ENCODE data around the gene NKPD1.

Gene NKPD1

DNA sequence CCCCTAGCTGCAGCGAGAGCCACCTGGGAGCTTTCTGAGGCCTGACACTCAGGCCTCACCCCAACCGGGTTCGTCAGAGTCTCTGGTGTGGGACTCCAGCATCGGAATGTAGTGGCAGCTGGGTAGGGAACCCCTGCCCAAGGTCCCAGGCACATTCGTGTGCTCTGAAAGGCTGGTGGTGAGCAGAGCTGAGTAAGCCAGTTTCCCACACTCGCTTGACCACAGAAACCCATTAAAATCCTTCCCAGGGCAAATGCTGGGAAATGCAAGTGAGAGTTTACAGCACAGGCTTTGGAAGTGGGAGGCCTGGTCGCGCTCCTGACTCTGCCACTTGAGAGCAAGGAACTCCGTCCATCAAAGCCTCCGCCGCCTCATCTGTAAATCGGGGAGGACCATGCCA, 13.0 kb upstream of the NKPD1 start:
- DNase-seq: no peak

DNA sequence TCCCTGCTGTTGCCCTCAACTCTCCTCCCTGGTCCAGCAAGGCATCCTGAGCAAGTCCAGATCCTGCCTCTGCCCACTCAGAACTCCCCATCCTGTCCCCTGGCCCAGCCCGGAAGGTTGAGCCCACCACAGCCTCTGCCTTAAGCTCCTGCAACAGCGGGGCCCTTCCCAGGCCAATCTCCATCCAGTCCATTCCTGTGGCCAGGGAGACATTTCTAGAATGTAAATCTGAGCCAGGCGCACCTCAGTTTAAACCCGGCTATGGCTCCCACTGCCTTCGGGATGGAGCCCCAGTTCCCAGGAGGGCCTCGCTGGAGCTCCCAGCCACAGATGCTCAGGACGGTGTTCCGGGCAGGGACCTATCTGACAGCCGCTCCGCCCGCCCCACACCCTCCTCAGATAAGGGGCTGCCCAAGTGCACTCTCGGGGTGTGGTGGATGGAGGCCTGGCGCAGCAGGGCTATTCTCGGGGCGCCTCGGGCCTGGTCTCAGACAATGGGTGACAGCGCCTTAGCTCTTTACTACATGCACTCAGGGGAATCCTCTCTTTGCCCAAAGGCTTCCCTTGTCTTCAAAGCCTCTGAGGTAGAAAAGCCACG, 11.9 kb upstream of the NKPD1 start:
- no peak for DNase-seq

GRCh38 chr19:45172173-45172572, 11.4 kb upstream of the NKPD1 start:
- peak in 1 of 2 donors; percentile 54 for DNase-seq

DNA sequence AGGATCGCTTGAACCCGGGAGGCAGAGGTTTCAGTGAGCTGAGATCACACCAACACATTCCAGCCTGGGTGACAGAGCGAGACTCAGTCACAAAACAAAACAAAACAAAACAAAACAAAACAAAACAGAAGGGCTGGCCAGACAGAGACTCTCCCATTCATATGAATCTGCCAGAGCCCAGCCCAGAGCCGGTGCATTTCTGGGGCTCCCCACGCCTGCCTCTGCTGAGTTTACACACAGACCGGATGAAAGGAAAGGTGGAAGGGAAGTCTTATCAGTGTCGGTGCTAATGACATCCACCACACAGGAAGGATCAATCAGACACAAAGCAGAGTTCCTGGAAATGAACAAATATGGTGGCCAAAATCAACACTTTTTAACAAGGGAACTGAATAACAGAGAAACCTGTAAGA, 10.4 kb upstream of the NKPD1 start:
- peak; percentile 63 to 84 for DNase-seq

DNA sequence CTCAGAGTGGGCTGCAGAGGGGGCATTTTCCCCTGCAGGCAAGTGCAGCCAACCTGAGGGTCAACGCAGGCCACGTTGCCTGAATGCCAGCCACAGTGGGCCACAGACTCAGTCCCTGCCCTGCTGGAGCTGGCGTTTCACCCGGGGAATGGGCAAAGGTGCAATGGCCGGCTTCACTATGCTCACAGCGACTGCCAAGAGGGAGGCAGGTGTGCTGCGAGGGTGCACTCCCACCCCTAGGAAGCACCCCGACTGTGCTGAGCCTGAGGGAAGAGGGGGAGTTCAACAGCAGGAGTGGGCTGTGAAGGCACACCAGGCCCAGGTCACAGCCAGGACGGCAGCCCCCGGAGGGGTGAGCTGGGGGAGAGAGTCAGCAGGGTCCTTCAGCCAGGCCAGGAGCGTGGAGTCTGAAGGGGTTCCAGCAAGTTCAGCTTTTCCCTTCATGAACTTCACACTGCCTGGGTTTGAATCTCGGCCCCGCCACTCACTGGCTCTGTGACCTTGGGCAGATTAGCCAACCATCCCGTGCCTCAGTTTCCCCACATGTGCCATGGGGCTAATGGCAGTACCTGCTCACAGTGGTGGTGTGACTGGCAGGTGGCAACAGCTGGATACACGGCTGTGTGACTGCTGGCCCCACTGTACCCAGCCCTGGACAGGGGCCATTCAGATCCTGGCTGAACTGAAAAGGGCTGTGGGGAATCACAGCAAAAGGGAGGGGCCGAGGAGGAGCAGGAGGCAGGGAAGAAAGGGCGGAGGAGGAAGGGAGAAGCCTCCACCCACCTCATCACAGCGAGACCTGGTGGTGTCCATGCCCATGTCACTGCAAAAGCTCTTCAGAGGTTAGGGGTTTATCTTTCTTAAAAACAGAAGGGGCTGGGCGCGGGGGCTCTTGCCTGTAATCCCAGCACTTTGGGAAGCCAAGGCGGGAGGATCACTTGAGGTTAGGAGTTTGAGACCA, 9.6 kb upstream of the NKPD1 start:
- DNase-seq: no peak

GRCh38 chr19:45169602-45170001, 8.8 kb upstream of the NKPD1 start:
- DNase-seq: no peak

DNA sequence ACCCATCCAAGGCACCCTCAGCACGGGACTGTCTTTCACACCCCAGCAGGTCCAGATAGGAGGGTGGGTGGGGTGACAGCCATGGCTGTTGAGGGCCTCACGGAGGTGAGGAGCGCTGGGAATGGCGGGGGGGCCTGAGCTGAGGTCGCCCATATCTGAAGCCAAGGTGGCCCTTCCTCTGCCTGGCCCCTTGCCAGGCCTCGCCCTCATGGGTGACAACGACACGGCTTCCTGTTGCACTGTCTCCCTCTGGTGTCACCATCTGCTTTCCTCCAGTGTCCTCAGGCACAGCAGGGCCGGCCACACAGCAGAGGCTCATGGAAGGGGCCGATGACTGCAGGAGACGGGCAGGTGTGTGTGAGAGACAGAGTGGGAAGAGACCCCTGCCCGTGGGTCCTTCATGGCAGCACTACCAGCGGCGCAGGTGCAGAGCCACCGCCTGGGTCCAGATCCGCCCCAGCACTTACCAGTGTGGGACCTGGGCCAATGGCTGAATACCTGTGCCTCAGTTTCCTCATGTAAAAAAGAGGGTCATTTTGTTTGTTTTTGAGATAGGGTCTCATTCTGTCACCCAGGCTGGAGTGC, 8.1 kb upstream of the NKPD1 start:
- peak in 1 of 2 donors; percentile 18 for DNase-seq

DNA sequence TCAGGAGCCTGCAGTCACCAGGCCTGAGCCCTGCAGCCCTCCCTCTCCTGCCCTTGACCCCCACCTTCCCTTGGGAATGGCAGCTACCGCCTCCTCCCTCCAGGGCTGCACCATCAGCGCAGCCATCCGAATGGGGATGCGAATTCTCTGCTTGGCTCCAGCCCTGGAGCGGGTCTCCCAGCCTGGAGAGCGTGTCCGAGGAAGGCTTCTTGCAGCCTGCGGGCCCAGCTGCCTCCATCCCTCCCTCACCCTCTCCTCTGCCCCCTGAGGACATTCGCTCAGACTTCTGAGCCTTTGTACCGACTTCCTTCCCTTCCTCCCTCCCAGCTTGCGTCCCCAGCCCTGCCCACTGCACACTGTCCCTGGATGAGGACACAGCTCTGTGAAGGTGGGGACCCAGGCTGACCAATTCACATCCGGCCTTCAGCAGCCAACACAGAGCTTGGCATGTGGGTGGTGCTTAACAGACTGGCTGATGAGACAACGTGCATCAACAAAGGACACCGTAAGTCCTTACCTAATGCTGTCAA, 6.0 kb upstream of the NKPD1 start:
- no peak for DNase-seq

DNA sequence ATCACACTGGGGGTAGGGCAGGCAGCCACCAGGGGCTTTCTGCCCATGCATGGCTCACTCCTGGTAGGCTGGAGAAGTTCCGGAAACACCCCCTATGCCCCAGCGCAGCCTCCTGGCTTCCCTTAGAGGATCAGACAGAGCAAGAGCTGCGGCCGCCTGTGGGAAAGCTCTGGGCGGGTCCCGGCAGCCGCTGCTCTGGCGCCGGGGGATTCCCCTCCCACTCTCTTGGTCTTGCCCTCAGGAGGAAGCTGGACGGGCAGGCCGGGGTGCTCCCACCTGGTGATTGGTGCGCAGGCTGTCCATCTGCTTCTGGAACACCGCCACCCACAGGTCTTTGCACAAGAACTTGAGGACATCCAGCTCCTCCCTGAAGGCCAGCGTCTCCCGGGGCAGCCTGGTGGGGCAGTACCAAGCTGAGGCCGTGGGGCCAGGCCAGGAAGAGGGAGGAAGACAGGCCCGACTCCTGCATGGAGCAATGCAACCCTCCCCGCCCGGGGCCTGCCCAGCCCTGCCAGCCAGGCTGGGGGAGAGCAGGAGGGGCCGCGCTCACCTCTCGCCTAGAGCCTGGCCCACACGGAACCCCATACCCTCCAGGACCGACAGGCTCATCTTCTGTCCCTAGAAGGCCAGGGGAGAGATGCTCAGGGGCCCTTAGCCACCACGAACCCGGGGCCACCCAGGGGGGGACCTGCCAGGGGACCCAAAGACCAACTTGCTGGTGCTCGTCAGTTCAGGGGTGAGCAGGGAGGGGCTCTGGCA, 4.0 kb upstream of the NKPD1 start:
- peak; percentile 49 to 68 for DNase-seq

GRCh38 chr19:45163751-45164460, 3.1 kb upstream of the NKPD1 start:
- no peak for DNase-seq

- no peak for DNase-seq
Measured at GRCh38 chr19:45163156-45163555, 2.4 kb upstream of the NKPD1 start.

DNA sequence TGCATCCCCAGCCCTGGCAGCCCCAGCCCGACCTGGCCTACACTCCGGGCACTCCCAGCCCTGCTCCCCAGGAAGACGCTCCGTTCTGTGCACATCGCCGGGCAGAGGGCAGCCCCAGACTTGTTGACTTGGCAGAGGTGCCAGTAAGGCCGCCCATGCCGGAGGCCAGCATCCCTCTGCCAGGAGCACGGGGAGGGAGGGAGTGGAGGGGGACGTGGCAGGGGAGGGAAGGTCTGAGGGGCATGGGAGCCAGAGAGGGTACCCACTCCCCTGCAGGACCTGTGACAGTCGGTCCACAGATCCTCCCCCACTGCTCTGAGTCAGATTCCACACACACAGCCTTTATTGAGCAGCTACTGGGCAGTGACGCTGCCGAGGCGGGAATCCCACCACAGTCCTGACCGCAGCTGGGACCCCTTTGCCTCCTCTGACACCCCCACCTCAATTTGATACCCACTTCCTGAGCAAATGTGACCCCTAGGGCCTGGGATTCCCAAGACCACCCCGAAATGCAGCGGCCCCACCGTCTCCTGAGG, 1.9 kb upstream of the NKPD1 start:
- no peak for DNase-seq

GRCh38 chr19:45161738-45162607, 1.2 kb upstream of the NKPD1 start:
- DNase-seq: no peak

DNA sequence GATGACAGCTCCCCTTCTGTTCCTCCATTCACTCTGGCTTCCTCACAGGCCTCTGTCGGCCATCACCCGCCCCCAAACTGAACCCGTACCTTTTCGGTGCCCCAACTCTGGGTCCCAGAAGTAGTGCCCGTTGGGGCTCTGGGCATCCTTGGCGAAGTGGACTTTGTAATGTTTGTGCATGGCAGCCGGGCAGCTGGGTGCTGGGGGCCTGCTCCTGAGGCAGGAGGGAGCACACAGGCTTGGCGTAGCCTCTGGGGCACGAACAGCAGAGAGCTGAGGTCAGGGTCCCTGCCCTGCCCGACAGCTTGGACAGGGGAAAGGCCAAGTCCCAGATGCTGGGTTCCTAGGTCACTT, 834 bp downstream of the NKPD1 start:
- DNase-seq: no peak

GRCh38 chr19:45159210-45159970, 1.4 kb downstream of the NKPD1 start:
- no peak for DNase-seq

GRCh38 chr19:45158503-45159209, 2.1 kb downstream of the NKPD1 start:
- DNase-seq: no peak

- DNase-seq: no peak
Measured at GRCh38 chr19:45156751-45157150, 4.0 kb downstream of the NKPD1 start.

DNA sequence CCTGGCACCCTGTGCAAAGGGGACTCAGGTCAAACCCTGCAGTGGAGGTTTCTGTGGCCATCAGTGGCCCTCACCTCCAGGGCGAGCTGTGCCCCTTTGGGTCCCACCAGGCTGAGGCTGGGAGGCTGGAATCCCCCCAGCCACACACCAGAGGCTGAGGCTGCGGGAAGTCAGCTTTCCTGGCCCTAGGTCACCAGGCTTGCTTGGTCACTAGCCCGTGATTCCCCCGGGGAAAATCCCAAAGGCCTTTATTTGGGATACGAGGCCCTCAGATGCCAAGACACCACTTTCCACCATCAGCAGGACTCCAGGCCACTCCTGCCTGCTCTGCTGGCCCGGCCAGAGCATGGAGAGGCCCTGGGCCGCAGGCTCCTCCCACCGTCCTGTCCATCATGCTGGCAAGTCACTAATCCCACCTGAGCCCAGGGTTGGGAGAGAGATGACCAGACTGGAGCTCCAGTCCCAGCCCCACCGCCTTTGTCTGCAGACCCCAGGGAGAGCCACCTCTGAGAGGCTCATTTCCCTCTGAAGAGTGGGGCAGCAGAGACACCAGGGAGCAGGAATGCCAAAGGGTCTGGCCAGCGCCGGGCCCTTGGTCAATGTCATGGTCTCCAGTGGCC, 4.7 kb downstream of the NKPD1 start:
- DNase-seq: no peak
